HG03575 (cell line): ENCODE measurements around the gene IFI35.
"Not testable (repeated sequence)": the region's sequence is repeated elsewhere in the genome, so short reads cannot be mapped to it uniquely, and the experiment has no call there.

Experiments
- ATAC-seq: cut with Tn5 transposase; IDR thresholded peaks from one replicate; pipeline ENCODE4 v1.9.1; 2021; ENCODE audit not compliant: unreplicated experiment, insufficient number of reproducible peaks, low FRiP score; ENCODE audit errors: extremely low read depth

The IFI35 gene

DNA sequence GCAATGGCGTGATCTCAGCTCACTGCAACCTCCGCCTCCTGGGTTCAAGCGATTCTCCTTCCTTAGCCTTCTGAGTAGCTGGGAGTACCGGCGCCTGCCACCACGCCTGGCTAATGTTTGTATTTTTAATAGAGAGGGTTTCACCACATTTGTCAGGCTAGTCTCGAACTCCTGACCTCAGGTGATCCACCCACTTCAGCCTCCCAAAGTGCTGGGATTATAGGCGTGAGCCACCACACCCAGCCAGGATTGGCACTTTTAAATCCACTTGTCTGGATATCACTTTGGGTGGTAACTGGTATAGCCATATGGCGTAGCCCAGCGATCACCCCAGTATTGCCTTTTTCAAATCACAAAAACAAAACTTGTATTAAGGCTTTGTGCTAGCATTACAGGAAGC, 12.7 kb upstream of the IFI35 start:
- ATAC-seq: not testable (repeated sequence)

DNA sequence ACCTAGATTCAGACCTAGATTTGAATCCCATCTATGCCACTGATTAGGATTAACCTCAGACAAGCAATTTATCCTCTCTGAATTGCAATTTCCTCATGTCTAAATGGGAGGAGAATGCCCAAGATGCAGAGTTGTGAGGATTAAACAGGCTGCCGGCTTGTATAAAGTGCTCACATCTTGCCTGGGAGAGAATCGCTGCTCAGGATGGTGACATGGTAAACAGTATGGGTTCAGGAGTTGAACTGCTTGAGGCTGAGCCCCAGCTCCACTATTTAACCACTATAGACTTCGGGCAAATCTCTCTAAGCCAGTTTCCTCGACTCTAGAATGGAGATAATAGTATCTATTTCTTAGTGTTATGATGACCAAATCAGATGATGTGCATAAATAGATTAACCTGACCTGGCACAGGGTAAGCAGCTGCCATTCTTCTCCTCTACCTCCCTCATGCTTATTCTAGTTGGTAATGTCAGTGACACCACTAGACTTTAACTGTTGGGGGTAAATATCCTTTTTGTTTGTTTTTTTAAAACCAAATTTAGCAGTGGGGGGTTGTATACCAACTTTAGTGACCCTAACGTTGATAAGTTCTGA, 9.1 kb upstream of the IFI35 start:
- ATAC-seq: no peak

GRCh38 chr17:42997984-42998938, 8.3 kb upstream of the IFI35 start, which contains the start of gene RPL27:
TSS of gene RPL27 (plus strand) at chr17:42998419. CDS start at chr17:42998751, 332 bp downstream.
- ATAC-seq: peak; percentile 57

DNA sequence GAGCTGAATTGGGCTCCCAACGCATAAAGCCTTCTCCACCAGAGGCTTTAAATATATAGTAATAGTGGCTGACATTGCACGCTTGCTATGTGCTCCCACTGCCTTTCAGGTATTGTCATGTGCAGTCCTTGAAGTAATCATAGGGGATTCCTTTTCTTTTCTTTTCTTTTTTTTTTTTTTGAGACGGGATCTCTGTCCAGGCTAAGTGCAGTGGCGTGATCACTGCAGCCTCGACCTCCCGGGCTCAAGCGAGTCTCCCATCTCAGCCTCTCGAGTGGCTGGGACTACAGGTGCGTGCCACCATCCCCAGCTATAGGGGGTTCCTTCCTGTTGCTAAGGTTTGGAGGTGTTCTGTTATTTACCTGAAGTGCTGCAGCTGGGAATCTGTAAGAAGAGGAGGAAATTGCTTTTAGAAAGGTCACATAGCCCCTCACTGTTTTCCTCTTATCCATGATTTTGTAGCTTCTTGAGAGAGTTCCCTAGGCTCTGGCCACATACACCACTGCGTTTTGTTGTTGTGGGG, 7.5 kb upstream of the IFI35 start:
- ATAC-seq: no peak

GRCh38 chr17:43000894-43001293, 5.7 kb upstream of the IFI35 start:
- not testable (repeated sequence) for ATAC-seq

DNA sequence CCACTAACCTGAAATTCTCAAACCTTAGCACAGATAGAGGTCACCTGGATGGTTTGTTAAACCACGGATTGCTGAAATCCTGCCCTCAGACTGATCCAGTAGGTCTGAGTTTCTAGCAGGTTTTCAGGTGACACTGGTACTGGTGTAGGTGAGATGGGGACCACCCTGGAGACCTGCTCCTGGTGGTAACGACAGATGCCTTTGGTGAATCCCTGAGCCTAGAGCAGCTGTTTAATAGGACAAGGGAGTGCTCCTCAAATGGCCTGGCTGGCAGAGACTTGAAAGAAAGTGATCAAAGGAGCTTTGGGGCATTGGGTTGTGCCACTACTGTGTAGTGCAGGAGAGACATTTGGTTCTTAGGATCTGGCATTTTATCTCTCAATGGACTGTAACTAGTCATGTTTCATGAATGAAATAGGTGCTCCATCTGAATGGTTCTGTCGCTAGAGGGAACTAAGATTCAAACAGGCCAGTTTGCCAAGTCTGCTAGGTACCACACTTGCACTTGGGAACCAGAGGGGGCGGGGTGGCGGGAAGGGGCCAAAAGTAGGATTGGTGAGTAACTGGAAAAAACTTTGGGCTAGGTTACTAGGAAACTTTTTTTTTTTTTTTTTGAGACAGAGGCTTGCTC, 2.9 kb upstream of the IFI35 start:
- ATAC-seq: no peak

GRCh38 chr17:43010667-43011308, 4.2 kb downstream of the IFI35 start:
- ATAC-seq: no peak

- no peak for ATAC-seq
Measured at GRCh38 chr17:43011728-43012472, 5.3 kb downstream of the IFI35 start.

- ATAC-seq: no peak
Measured at GRCh38 chr17:43013296-43013695, 6.7 kb downstream of the IFI35 start.

DNA sequence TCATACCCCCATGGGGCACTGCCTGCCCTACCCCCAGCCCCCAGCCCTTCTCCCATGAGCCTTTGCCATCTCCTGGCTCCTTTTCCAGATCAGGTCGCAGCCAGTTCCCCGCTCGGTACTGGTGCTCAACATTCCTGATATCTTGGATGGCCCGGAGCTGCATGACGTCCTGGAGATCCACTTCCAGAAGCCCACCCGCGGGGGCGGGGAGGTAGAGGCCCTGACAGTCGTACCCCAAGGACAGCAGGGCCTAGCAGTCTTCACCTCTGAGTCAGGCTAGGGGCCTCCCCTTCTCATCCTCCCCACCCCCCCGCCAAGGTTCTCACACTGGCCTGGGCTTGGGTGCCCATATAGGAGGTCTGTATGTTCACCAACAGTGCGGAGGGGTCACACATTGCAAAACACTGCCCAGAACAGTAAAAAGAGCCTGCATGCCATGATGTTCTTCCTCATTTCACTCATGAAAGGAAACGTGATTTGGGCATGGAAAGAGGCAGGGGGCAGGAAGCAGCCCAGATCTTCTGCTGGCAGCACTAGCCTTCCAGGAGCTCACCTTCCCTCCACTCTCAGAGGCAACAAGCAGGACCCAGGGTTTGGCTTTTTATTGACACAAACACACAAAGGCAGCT, 7.5 kb downstream of the IFI35 start:
- ATAC-seq: no peak

DNA sequence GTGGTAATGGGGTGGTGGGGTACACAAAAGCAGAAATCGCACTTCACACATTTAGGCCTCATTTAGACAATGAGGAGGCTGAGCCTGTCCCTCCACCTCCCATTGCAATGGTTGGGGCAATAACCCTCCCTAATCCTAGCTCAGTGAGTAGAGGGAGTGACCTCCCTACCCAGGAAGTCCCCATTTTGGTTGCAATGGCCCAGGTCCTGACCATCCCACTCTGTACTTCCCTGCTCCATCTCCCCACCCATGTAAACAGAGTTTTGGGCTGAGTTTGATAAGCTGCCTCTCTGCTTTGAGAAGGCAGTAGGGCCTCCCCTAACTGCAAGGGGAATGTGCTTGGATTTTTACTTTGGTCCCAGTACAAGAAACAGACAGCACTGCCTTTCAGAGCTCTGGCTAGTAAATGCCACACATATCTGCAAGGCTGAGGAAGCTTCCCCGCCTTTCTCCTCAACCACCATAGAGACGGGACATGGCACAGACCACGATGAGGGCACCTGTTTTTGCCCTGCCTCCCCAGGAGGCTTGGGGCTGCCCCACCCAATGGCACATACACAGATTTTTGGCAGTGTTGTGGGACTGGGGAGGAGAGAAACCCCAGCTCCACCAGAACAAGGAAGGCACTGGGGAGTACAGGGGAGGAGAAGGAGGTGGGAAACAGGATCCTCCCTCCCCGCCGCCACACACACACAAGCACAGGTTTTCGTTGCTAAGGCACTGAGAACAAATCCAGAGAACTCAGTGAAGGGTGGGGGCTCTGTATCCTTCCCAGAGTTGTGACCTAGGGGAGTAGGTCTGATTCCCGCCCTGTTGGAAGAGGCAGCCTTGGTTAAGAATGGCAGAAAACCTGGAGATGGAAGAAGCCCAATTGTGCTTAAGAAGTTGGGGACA, 8.3 kb downstream of the IFI35 start:
- ATAC-seq: no peak

GRCh38 chr17:43015579-43015978, 9.0 kb downstream of the IFI35 start:
- ATAC-seq: no peak

- no peak for ATAC-seq
Measured at GRCh38 chr17:43016216-43016615, 9.6 kb downstream of the IFI35 start.

- no peak for ATAC-seq
Measured at GRCh38 chr17:43018008-43018853, 11.6 kb downstream of the IFI35 start.

DNA sequence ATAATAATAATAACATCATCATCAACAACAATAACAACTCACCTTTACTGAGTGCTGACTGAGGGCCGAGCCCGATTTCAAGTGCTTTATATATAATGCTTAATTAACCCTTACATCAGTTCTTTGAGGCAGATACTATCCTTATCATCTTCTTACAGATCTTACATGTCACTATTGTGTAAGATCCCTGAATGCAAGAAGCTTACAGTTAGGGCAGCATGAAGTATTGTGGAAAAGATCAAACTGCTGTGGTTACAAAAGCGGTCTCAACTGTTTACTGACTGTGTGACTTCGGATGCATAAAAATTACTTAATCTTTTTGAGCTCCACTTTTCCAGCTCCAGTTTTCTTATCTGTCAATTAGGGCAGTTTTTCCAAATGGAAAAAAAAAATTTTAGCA, 12.3 kb downstream of the IFI35 start:
- ATAC-seq: no peak

DNA sequence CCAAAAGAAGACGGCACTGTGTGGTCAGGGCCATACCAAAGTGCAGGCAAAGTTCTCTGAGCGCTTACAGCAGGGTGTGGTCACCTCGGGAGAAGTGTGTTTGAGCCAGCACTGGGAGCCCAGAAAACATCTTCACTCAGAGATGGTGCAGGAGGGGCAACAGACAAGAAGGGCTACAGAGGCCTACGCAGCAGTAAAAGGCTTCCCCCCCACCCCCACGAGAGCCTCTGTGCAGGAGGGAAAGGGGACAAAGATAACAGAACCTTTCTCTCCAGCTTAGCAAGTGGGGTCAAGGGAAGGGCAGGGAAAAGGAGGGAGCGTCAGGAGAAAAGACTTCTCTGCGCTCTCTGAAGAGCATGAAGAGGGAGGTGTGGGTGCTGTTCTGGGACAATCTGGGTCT, 12.8 kb downstream of the IFI35 start:
- no peak for ATAC-seq
